OCI-LY1 (cell line): Measurements from ENCODE around the gene PPIL3.

Source experiments
- H2AFZ ChIP-seq: fragments of 200-600 bp; sonication (generic), shearing (Covaris generic); 2 replicates; pipeline ENCODE4 v1.6.0; 2014; ENCODE audit warnings: antibody characterized with exemption, mild to moderate bottlenecking, low read length
- H3F3A ChIP-seq: fragments of 200-600 bp; sonication (generic), shearing (Covaris generic); 2 replicates; pipeline ENCODE4 v1.6.0; 2014; ENCODE audit warnings: mild to moderate bottlenecking, antibody characterized with exemption, low read length, moderate library complexity; ENCODE audit not compliant: insufficient read depth
- H3K27ac ChIP-seq: fragments of 200-600 bp; sonication (generic); 2 replicates; pipeline ENCODE4 v1.5.1; 2014; ENCODE audit warnings: low read length, mixed run types, mild to moderate bottlenecking, low read depth; ENCODE audit not compliant: poor library complexity, severe bottlenecking
- H3K27me3 ChIP-seq: fragments of 200-600 bp; sonication (generic); 2 replicates; pipeline ENCODE4 v1.6.0; 2014; ENCODE audit warnings: antibody characterized with exemption, mild to moderate bottlenecking, low read length, moderate library complexity; ENCODE audit not compliant: insufficient read depth
- H3K36me3 ChIP-seq: fragments of 200-600 bp; sonication (generic); 2 replicates; pipeline ENCODE4 v1.6.1; 2014; ENCODE audit warnings: mild to moderate bottlenecking, antibody characterized with exemption, low read length, moderate library complexity, mixed read lengths; ENCODE audit not compliant: insufficient read depth
- H3K4me1 ChIP-seq: fragments of 200-600 bp; sonication (generic); 2 replicates; pipeline ENCODE4 v1.5.1; 2014; ENCODE audit warnings: mild to moderate bottlenecking, low read length, moderate library complexity; ENCODE audit not compliant: insufficient read depth, severe bottlenecking
- H3K4me2 ChIP-seq: fragments of 200-600 bp; sonication (generic), shearing (Covaris generic); 2 replicates; pipeline ENCODE4 v1.6.1; 2014; ENCODE audit warnings: low read length
- H3K4me3 ChIP-seq: fragments of 200-600 bp; sonication (generic); 2 replicates; pipeline ENCODE4 v1.5.1; 2014; ENCODE audit warnings: low read length, low read depth, mild to moderate bottlenecking, mixed read lengths; ENCODE audit not compliant: poor library complexity, severe bottlenecking
- H3K79me2 ChIP-seq: fragments of 200-600 bp; shearing (Covaris generic); 2 replicates; pipeline ENCODE4 v1.6.1; 2016; ENCODE audit warnings: mixed run types, low read length, mixed read lengths; ENCODE audit not compliant: insufficient read depth
- H3K9ac ChIP-seq: fragments of 200-600 bp; sonication (generic), shearing (Covaris generic); 2 replicates; pipeline ENCODE4 v1.6.1; 2014; ENCODE audit warnings: mild to moderate bottlenecking, low read length, mixed read lengths
- H3K9me2 ChIP-seq: fragments of 200-600 bp; sonication (generic), shearing (Covaris generic); 2 replicates; pipeline ENCODE4 v1.6.1; 2014; ENCODE audit warnings: low read depth, mild to moderate bottlenecking, low read length, mixed read lengths
- H3K9me3 ChIP-seq: fragments of 200-600 bp; shearing (Covaris generic); 2 replicates; pipeline ENCODE4 v1.6.1; 2014; ENCODE audit warnings: low read length, mixed read lengths
- H4K20me1 ChIP-seq: fragments of 200-600 bp; sonication (generic), shearing (Covaris generic); 2 replicates; pipeline ENCODE4 v1.6.0; 2016; ENCODE audit warnings: mild to moderate bottlenecking, low read length; ENCODE audit not compliant: insufficient read depth
- CTCF ChIP-seq: fragments of 200-600 bp; sonication (generic), shearing (Covaris generic); IDR thresholded peaks from 2 replicates; pipeline ENCODE4 v1.5.1; 2017; ENCODE audit warnings: mild to moderate bottlenecking, antibody characterized with exemption, low read length, moderate library complexity, mixed read lengths
- EZH2 ChIP-seq: fragments of 200-600 bp; sonication (generic), shearing (Covaris generic); IDR thresholded peaks from 2 replicates; pipeline ENCODE4 v1.8.0; 2017; ENCODE audit warnings: borderline replicate concordance, mixed run types, mild to moderate bottlenecking, antibody characterized with exemption, low read length, moderate library complexity, mixed read lengths

Gene PPIL3

GRCh38 chr2:200829258-200829655, 59.6 kb downstream of the PPIL3 start:
- H3K27me3 ChIP-seq = no peaks in the 10 kb centered on the region
- no peaks in the 10 kb centered on the region for H4K20me1 ChIP-seq
- no peak overlapping the region for H3K27ac ChIP-seq
- H3K79me2 ChIP-seq = no peaks in the 10 kb centered on the region
- no peak for TF ChIP-seq EZH2
- TF ChIP-seq CTCF = no peak
- H3K4me3 ChIP-seq = no peak overlapping the region
- peaks cover 2% of the 10 kb centered on the region; the same call in 1 of the 2 replicates for H3F3A ChIP-seq
- peaks cover 11% of the 10 kb centered on the region; the same call in 1 of the 2 replicates for H3K36me3 ChIP-seq
- no peak overlapping the region for H3K4me2 ChIP-seq
- H3K9me3 ChIP-seq = no peaks in the 10 kb centered on the region
- H3K4me1 ChIP-seq = no peaks in the 10 kb centered on the region
- H3K9me2 ChIP-seq = no peaks in the 10 kb centered on the region
- no peak overlapping the region for H2AFZ ChIP-seq
- H3K9ac ChIP-seq = no peak overlapping the region

DNA sequence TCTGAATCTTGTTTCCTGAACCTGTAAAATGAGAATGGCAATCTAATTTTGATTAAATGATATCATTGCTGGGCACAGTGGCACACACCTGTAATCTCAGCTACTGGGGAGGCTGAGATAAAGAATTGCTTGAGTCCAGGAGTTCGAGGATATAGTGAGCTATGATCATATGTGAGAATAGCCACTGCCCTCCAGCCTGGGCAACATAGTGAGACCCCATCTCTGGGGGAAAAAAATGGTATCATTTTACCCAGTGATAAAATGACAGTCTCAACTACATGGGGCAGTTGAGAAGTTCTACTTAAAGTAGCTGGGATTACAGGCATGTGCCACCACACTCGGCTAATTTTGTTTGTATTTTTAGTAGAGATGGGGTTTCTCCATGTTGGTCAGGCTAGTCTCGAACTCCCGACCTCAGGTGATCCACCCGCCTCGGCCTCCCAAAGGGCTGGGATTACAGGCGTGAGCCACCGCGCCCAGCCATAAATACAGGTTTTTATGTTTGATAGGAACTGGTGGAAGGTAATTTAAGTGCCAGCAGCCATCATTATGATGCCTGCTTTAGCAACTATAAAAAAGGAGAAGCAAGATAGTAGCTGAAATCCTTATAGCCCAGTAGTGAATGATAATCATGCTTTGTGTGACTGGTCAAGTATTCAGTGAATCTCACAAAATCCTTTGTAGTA, 60.2 kb downstream of the PPIL3 start:
- Histone ChIP-seq H3K9ac (no peak overlapping the region), H3K79me2 (no peaks in the 10 kb centered on the region), H3K4me2 (no peak overlapping the region), H3F3A (peaks cover 3% of the 10 kb centered on the region; the same call in 1 of the 2 replicates), H3K27me3 (no peaks in the 10 kb centered on the region), H4K20me1 (no peaks in the 10 kb centered on the region), H3K9me2 (no peaks in the 10 kb centered on the region), H3K27ac (no peak overlapping the region), H2AFZ (no peak overlapping the region), H3K36me3 (peaks cover 16% of the 10 kb centered on the region; the same call in 1 of the 2 replicates), H3K4me1 (no peaks in the 10 kb centered on the region), H3K4me3 (no peak overlapping the region), H3K9me3 (no peaks in the 10 kb centered on the region)
- TF ChIP-seq CTCF (no peak), EZH2 (no peak)

- H3K9me2 ChIP-seq = no peaks in the 10 kb centered on the region
- H3K4me2 ChIP-seq = no peak overlapping the region
- no peaks in the 10 kb centered on the region for H4K20me1 ChIP-seq
- no peaks in the 10 kb centered on the region for H3K79me2 ChIP-seq
- peaks cover 18% of the 10 kb centered on the region; the same call in 1 of the 2 replicates for H3K36me3 ChIP-seq
- TF ChIP-seq CTCF = no peak
- TF ChIP-seq EZH2 = no peak
- H3F3A ChIP-seq = peaks cover 3% of the 10 kb centered on the region; the same call in 1 of the 2 replicates
- no peak overlapping the region for H3K4me3 ChIP-seq
- H3K9ac ChIP-seq = no peak overlapping the region
- no peaks in the 10 kb centered on the region for H3K27me3 ChIP-seq
- no peaks in the 10 kb centered on the region for H3K9me3 ChIP-seq
- H3K27ac ChIP-seq = no peak overlapping the region
- H3K4me1 ChIP-seq = no peaks in the 10 kb centered on the region
- H2AFZ ChIP-seq = no peak overlapping the region
These were observed 60.8 kb downstream of the PPIL3 start for GRCh38 chr2:200828104-200828503.
